Body of pancreas (tissue), 4 donors: ENCODE data around the gene COX7A1.

ENCODE experiments used
- POLR2A ChIP-seq, 3 donors: fragments of 450-650 bp; IDR thresholded peaks; one replicate each; pipeline ENCODE4 v1.6.1; 2016; ENCODE audit warnings: antibody characterized with exemption in 3 of 3, mild to moderate bottlenecking in 2 of 3
- TF ChIP-seq, protein P1 (sequence below), 7 experiments: fragments of 450-650 bp in 4 of 7; fragments of 200-600 bp in 3 of 7; sonication (generic) in 3 of 7; IDR thresholded peaks; one replicate each; pipeline ENCODE4 v1.5.1; 2016 to 2019; ENCODE audit warnings: antibody characterized with exemption in 7 of 7

DNA sequence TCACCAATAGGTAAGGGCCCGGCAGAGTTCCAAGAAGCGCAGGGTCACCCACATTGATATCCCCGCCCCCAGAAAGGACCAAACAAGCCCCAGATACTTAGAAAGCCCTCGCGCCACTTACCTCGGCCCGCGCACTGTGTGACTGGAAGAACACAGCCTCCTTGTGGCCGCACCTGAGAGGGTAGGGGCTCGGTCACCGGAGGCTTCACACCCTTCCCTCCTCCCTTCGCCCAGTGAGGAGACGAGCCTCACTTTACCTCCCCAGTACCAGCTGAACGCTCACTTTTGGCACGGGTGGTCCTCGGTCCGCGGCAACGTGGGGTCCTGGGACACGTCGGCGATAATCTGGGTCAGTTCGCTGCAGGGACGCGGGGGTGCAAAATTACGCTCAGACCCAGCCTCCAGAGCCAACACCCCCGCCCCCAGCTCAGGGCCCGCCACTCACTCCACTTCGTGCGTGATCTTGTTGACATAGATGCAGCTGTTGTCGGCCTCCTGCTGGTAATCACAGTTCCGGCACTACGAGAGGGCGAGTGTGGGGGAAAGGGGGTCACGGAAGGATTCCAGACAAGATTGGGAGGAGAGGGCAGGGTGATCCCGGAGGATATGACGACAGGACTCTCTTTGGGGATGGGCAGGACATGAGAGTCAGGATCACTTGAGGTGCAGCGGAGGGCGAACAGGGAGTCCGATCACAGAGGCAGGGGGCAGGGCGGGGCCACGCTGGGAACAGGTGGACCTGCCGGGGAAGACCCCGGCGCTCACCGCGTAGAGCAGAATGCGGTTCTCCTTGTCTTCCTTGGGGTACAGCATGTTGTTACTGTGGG, 38.1 kb downstream of the COX7A1 start:
- TF ChIP-seq, protein P1, sequence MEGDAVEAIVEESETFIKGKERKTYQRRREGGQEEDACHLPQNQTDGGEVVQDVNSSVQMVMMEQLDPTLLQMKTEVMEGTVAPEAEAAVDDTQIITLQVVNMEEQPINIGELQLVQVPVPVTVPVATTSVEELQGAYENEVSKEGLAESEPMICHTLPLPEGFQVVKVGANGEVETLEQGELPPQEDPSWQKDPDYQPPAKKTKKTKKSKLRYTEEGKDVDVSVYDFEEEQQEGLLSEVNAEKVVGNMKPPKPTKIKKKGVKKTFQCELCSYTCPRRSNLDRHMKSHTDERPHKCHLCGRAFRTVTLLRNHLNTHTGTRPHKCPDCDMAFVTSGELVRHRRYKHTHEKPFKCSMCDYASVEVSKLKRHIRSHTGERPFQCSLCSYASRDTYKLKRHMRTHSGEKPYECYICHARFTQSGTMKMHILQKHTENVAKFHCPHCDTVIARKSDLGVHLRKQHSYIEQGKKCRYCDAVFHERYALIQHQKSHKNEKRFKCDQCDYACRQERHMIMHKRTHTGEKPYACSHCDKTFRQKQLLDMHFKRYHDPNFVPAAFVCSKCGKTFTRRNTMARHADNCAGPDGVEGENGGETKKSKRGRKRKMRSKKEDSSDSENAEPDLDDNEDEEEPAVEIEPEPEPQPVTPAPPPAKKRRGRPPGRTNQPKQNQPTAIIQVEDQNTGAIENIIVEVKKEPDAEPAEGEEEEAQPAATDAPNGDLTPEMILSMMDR (IDR thresholded peaks at IDR 0.05) = peak in 2 of 7 experiments; percentile 12 to 16
- no peak for TF ChIP-seq POLR2A (IDR thresholded peaks at IDR 0.05)
